ENCODE results near the gene SLAMF7. TPM values are rescaled to one million over a fixed set of nuclear protein-coding genes. Genes with fewer than 3 reads are reported as not detected.
"Not testable (repeated sequence)": the region's sequence is repeated elsewhere in the genome, so short reads cannot be mapped to it uniquely, and the experiment has no call there.

SLAMF7 gene
- total and polyA plus RNA-seq, 4 donors = 0.80 to 2.9 (median 1.1) TPM

DNA sequence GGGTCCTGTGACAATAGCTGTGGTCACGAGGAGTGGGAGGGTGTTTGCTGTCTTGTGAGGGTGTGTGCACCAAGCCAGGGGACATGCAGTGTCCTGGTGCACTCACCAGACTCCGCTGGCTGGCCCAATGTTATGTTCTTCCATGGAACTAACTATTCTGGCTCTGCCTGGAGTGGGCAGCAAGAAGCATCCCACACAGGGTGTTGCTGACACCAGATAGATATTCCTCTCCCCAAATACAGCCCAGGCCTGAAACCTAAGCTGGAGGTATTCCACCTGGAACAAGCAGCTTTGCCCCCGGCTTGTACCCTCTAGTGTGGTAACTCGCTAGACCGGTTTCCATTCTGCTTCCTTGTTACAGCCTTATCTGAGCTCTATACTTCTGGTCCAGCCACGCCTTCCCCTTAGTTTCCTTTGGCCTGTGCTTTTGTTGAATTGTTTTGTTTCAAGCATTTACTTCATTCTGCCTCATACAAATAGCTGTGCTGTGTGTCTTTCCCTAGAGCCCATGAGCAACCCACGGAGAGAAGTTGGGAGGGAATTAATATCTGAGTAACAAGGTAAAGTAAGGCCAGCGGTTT, 42.2 kb downstream of the SLAMF7 start:
- no peak for TF ChIP-seq JUND (IDR thresholded peaks at IDR 0.05)
- peak; percentile 24 for TF ChIP-seq SP1 (IDR thresholded peaks at IDR 0.05)
- no peaks in the 10 kb centered on the region for H3K4me1 ChIP-seq (ENCODE audit: control insufficient read depth in 4 of 4, insufficient read depth in 4 of 4, low read length in 3 of 4)
- no peak overlapping the region for H3K4me3 ChIP-seq (ENCODE audit: low read depth in 1 of 3, low read length in 3 of 3)
- 83% methylated on average over 8 of the region's 8 CpGs for WGBS
- DNase-seq (ENCODE audit: low spot score) = no peak
- H3K9me3 ChIP-seq (ENCODE audit: control insufficient read depth in 4 of 4, low read length in 3 of 4) = no peaks in the 10 kb centered on the region
- H3K36me3 ChIP-seq (ENCODE audit: control insufficient read depth in 4 of 4, insufficient read depth in 3 of 4, low read depth in 1 of 4, low read length in 3 of 4) = no peaks in the 10 kb centered on the region
- no peaks in the 10 kb centered on the region for H3K27me3 ChIP-seq (ENCODE audit: control insufficient read depth in 4 of 4, insufficient read depth in 4 of 4, low read length in 3 of 4)
- no peak overlapping the region for H3K9ac ChIP-seq (ENCODE audit: low read depth in 1 of 2, low read length in 2 of 2)
- H3K27ac ChIP-seq (ENCODE audit: low read depth in 1 of 2, low read length in 2 of 2) = no peak overlapping the region

GRCh38 chr1:160781914-160782689, 43.1 kb downstream of the SLAMF7 start:
- Histone ChIP-seq H3K9ac (ENCODE audit: low read depth in 1 of 2, low read length in 2 of 2) (no peak overlapping the region), H3K36me3 (ENCODE audit: control insufficient read depth in 4 of 4, insufficient read depth in 3 of 4, low read depth in 1 of 4, low read length in 3 of 4) (no peaks in the 10 kb centered on the region), H3K27me3 (ENCODE audit: control insufficient read depth in 4 of 4, insufficient read depth in 4 of 4, low read length in 3 of 4) (no peaks in the 10 kb centered on the region), H3K27ac (ENCODE audit: low read depth in 1 of 2, low read length in 2 of 2) (no peak overlapping the region), H3K9me3 (ENCODE audit: control insufficient read depth in 4 of 4, low read length in 3 of 4) (no peaks in the 10 kb centered on the region), H3K4me1 (ENCODE audit: control insufficient read depth in 4 of 4, insufficient read depth in 4 of 4, low read length in 3 of 4) (no peaks in the 10 kb centered on the region), H3K4me3 (ENCODE audit: low read depth in 1 of 3, low read length in 3 of 3) (no peak overlapping the region)
- TF ChIP-seq TAF1 (conservative IDR thresholded peaks at IDR 0.05) = no peak
- TF ChIP-seq ZBTB33 (IDR thresholded peaks at IDR 0.05) = no peak
- TF ChIP-seq FOXA1 (IDR thresholded peaks at IDR 0.05) = no peak
- no peak for TF ChIP-seq GABPA (IDR thresholded peaks at IDR 0.05 in 1 of 2, conservative IDR thresholded peaks at IDR 0.05 in 1 of 2)
- TF ChIP-seq, protein P1, sequence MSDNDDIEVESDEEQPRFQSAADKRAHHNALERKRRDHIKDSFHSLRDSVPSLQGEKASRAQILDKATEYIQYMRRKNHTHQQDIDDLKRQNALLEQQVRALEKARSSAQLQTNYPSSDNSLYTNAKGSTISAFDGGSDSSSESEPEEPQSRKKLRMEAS (IDR thresholded peaks at IDR 0.05) = no peak
- TF ChIP-seq HNF4G (IDR thresholded peaks at IDR 0.05) = no peak
- DNase-seq (ENCODE audit: low spot score) = no peak
- WGBS = 81% methylated on average over 9 of the region's 9 CpGs

DNA sequence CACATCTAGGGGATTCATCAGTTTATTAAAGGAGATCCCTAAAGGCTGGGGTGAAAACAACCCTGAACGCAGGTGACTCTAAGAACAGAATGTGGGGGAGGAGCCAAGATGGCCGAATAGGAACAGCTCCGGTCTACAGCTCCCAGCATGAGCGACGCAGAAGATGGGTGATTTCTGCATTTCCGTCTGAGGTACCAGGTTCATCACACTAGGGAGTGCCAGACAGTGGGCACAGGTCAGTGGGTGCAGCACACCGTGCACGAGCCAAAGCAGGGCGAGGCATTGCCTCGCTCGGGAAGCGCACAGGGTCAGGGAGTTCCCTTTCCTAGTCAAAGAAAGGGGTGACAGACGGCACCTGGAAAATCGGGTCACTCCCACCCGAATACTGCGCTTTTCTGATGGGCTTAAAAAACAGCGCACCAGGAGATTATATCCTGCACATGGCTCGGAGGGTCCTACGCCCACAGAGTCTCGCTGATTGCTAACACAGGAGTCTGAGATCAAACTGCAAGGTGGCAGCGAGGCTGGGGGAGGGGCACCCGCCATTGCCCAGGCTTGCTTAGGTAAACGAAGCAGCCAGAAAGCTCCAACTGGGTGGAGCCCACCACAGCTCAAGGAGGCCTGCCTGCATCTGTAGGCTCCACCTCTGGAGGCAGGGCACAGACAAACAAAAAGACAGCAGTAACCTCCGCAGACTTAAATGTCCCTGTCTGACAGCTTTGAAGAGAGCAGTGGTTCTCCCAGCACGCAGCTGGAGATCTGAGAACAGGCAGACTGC, 44.1 kb downstream of the SLAMF7 start:
- H3K4me1 ChIP-seq (ENCODE audit: control insufficient read depth in 4 of 4, insufficient read depth in 4 of 4, low read length in 3 of 4); H3K27me3 ChIP-seq (ENCODE audit: control insufficient read depth in 4 of 4, insufficient read depth in 4 of 4, low read length in 3 of 4); H3K36me3 ChIP-seq (ENCODE audit: control insufficient read depth in 4 of 4, insufficient read depth in 3 of 4, low read depth in 1 of 4, low read length in 3 of 4); DNase-seq (ENCODE audit: low spot score); H3K4me3 ChIP-seq (ENCODE audit: low read depth in 1 of 3, low read length in 3 of 3); H3K9ac ChIP-seq (ENCODE audit: low read depth in 1 of 2, low read length in 2 of 2); H3K27ac ChIP-seq (ENCODE audit: low read depth in 1 of 2, low read length in 2 of 2); H3K9me3 ChIP-seq (ENCODE audit: control insufficient read depth in 4 of 4, low read length in 3 of 4): not testable (repeated sequence)
- WGBS = 87% methylated on average over 22 of the region's 25 CpGs

Data from liver (tissue), 9 donors.